ENCODE measurements around the gene TRAF6.

DNA sequence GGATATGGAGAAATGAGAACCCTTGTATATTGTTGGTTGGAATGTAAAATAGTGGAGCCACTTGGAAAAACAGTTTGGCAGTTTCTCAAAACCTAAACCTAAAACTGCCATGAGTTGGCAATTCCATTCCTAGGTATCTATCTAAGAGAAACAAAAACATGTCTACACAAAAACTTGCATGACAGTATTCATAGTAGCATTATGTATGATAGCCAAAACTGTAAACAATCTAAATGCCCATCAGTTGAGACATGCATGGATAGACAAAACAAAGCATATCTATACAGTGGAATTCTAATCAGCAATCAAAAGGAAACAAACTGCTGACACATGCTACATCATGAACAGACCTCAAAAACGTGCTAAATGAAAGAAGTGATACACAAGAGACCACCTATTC is 34.9 kb downstream of the TRAF6 start:
- TF ChIP-seq CTCF (IDR thresholded peaks at IDR 0.05): no peak
- no peak for TF ChIP-seq EZH2 (IDR thresholded peaks at IDR 0.05; ENCODE audit: borderline replicate concordance, insufficient read depth, low read depth, low read length, poor library complexity, severe bottlenecking)

Measured in B cell (primary cell).